ENCODE results near the gene HADHB. TPM values are rescaled to one million over a fixed set of nuclear protein-coding genes. Genes with fewer than 3 reads are reported as not detected.

The HADHB gene
- polyA plus RNA-seq (ENCODE audit: insufficient read length) = 108 TPM

DNA sequence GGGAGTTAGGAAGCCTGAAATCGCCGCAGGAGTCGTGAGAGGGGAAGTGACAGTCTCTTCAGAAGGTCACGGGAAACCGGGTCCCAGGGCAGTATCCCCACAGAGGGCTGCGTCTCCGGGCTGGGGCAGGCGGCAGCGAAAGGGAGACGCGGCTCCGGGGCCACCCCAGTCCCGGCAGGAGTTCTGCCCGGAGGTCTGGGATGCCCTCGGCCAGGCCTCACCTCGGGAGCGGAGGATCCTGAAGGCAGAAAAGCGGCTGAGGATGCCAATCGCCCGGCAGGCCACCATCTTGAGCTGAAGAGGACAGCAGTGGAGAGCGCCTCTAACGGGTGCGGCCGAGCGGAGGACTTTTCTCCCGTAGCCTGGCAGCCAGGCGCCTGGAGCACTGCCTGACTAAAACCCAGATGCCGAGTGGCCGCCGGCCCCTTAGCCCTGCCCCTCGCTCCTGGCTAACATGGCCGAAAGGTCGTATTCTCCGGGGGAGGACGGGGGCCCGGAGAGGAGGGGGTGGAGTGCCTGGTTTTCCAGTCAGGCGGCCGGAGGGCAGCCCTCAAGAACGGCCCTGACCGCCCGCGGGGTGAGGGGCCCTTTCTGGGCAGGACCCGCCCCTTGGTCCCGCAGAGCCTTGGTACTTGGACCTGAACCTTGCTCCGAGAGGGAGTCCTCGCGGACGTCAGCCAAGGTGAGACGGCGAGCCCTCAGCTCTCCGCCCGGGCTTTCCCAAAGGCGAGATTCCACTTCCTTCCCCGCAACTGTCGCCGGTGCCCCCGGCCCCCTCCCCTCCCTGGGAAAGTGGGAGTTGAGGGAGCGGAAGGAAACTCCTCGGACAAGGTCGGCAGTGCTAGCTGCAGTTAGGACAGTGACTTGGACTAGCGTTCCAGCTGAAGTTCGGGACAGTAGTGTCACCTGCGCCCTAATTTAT lies at the start of gene HADHB, which contains the start of gene HADHA:
Gene HADHB (plus strand): TSS at position 631 of the 922 bp plus-strand sequence. CDS start 9,316 bp downstream, outside the sequence.
Gene HADHA (minus strand): TSS at position 324 of the 922 bp plus-strand sequence. CDS start 36 bp downstream, at position 288.
- DNase-seq (ENCODE audit: low read depth) = peak; percentile 48

DNA sequence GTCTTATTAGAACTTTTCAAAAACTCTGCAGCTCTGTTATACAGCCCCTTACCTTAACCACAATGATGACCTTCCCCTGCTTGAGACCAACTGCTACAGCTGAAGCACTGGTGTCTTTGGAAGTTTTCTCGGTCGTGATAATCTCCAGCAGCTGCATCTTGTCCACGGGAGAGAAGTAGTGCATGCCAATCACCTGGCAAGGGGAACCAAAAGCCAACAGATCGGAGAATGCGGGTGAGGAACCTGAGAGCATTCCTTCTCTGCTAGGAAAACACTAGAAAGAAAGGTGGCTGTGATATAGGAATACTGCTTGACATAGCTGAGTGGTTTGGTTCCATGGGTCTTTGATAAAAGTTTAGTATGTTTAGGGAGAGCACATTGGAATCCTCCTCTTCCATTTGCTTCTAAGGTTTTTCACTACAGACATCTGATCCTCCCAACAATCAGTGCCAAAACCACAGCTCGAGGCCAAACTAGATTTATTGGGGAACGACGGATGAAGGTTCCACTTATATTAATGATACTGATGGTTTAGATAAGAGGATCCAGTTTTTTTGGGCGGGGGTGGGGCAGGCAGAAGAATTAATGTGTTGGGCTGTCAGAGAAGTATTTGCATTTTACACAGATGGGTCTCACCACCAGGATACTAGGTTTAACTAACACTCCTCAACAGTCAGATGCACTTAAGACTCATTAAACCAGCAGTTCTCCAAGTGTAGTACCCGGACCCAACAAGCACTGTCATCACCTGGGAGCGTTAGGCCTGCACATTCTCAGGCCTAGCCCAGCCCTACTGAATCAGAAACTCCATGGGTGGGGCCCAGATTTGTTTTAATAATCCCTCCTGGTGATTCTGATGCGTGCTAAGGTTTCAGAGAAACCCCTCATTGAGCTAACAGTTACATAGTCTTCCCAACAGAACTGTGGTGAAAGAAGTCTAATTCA lies 49.4 kb upstream of the HADHB start:
- DNase-seq (ENCODE audit: low read depth) = no peak

DNA sequence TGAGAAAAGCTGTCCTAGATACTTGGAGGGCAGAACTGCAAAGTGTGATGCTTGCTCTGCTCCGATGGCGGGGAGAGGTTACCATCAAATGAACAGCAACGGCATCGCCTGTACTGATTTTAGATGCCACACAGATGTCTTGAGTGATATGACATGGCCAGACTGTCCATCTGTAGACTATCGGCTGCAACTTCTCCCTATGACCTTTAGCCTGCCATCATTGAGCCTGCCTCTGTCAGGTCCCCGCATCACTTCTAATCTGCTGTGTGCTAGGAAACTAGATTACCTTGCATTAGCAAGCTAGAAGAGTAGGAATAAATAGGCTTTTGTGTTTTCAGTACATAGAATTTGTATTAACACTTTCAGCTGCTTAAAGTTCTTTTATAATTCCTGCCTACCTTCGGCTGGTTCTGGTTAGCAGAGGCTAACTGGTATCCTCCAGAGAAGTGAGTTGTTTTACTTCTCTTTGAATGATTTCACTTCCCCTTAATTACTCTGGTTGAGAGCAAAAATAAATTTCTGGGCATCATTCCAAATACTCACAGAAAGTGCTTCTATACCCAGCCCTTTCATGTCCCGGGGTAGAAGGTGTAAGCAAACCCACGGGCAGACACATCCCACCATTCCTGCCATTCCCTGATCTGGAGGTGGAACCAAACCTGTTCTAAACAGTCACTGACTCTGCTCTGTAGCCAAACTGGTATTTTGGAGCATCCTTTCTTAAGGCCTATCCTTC lies 47.9 kb upstream of the HADHB start:
- no peak for DNase-seq (ENCODE audit: low read depth)

DNA sequence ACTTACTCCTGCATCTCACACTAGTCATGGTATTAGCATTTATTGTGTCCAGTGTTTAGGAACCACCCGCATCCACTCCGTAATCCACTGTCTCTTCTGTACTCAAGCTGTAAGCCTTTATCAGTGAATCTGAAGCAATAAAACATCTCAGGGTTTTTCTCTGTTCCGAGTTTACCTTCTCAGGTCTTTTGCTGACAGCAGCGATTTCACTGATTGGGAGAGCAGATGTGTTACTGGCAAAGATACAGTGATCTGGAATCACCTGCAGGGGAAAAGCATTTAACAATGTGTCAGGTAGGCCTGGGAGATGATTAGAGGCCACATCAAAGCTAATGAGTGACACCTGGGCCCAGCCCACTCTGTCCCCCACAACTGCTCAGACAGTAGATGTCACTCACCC lies 47.2 kb upstream of the HADHB start:
- no peak for DNase-seq (ENCODE audit: low read depth)

DNA sequence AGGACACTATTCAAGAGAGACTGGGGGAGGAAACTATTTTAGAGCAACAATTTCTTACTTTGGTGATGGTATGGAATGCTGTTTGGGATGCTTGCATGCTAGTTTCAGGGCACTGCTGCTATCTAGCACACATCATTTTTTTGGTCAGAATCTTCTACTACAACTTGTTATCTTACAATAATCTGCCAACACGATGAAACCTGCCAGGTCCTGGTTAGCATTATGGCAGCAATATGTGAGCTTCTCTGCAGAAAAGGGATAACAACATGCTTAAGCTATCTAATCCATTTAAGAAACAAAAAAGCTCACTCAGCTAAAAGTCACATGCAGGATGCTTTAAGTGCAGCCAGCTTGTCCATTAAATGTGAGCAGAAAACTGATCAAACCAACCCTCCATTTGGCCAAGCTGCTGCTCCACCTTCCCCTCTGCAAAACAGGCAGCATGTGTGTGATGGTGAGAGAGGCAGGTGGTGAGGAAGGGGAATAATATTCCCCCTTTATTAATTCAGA lies 41.7 kb upstream of the HADHB start:
- DNase-seq (ENCODE audit: low read depth) = no peak

DNA sequence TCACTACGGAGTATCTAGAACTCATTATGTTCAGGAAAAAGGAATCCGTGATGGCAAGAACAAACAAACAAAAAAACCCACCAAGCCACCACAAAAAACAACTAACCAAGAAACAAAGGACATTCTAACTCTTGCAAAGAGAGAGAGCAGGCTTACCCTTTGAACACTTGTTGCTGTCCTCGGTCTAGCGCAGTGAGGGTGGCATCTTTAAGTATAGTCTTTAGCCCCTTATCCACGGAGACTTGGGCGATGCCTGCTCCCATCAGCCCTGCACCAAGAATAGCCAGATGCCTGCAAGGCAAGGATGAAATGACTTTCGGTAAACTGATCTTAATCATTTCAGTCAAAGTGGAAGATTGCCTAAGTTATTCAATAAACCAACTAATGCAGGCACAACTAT lies 40.8 kb upstream of the HADHB start:
- no peak for DNase-seq (ENCODE audit: low read depth)

DNA sequence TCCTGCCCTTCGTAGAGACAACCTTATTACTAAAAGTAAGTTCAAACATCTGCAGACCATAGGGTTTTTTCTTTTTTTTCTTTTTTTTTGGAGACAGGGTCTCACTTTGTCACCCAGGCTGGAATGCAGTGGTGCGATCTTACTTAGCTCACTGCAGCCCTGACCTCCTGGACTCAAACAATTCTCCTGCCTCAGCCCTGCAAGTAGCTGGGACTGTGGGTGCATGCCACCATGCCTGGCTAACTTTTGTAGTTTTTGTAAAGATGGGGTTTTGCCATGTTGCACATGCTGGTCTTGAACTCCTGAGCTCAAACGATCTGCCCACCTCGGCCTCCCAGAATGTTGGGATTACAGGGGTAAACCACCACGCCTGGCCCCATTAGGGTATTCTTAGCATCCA lies 32.7 kb upstream of the HADHB start:
- no peak for DNase-seq (ENCODE audit: low read depth)

DNA sequence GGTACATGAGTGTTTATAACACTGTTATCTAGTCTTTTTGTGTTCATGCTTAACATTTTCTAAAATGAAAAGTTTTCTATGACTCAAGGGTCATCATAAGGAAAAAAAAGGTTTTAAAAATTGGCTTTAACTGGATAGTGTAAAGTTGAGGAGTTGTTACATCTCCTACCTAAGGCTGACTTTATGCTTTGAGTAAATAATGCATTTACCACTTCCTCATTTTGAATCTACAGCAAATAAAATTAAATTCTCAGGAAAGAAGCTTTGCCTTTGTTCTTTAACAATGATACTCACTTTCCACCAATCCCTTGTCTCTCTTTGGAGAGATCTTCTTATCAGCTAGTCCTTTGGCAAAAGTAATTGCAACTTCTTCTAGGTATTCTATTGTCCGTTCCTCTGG lies 30.0 kb upstream of the HADHB start:
- no peak for DNase-seq (ENCODE audit: low read depth)

DNA sequence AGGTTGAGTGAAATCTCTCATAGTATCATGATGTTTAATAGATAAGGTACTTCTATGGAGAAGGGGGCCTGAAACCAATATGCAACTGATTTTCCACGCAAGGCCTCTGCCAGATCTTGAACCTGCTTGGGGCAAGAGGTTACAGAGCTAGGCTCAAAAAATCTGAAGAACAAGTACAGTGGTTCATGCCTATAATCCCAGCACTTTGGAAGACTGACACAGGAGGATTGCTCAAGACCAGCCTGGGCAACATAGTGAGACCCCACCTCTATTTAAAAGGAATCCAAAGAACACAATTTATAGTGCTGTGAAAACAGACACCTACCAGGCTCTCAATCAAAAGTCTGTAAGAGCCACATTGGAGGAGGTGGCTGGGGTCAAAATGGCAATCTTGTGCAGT lies 28.9 kb upstream of the HADHB start:
- DNase-seq (ENCODE audit: low read depth) = no peak

DNA sequence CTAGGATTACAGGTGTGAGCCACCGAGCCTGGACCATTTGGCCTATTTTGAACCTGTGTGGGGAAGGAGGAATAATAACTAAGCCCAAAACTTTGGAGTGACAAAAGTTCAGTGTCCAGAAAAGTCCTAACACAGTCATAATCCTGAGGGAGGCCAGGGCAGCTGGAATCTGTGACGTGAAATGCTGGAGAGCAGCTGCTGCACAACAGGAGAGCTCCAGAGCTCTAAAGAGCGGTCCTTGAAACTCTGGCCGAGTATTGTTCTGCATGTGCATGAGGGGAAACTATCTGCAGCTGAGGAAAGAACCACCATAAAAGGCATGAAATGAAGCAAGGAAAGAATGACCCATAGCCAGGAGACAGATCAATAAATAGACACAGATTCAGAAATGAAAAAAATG lies 28.2 kb upstream of the HADHB start:
- DNase-seq (ENCODE audit: low read depth) = no peak

DNA sequence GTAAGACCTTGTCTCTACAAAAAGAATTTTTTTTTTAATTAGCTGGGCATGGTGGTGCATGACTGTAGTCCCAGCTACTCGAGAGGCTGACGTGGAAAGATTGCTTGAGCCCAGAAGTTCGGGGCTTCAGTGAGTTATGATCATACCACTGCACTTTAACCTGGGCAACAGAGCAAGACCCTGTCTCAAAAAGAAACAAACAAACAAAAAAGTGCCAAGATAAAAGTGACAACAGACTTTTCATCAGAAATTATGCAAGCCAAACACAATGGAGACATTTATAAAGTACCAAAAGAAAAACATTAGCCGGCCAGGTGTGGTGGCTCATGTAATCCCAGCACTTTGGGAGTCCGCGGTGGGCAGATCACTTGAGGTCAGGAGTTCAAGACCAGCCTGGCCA lies 27.0 kb upstream of the HADHB start:
- no peak for DNase-seq (ENCODE audit: low read depth)

DNA sequence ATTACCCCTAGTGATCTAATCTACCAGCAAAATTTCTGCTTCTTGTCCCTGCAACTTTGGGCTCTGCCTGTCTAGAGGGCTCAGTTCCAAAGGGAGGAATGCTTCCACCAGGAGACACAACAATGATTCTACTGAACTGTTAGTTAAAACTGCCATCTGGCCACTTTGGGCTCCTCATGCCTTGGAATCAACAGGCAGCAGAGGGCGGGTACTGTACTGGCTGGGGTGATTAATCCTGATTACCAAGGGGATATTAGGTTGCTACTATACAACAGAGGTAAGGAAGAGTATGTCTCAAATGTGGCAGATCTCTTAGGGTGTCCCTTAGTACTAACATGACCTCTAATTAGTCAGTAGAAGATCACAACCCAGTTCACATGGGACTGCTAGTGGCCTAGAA lies 21.7 kb upstream of the HADHB start:
- DNase-seq (ENCODE audit: low read depth) = no peak

DNA sequence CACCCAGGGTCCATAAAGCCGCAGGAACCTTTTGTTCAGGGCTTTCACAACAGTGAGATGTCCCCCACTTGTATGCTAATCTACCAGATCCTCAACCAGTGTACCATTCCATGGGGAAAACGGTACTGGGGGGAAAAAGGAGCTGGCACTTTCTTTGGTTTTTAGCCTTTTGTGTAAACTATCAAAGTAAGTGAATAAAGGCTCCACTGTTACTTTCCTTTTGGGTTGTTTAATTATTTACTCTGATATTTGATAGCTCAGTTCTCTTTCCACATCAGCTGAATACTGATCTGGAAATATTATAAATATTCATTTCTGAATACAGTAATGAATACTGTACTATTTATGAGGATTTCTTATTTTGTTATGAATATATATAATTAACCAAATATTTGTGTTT lies 20.6 kb upstream of the HADHB start:
- no peak for DNase-seq (ENCODE audit: low read depth)

DNA sequence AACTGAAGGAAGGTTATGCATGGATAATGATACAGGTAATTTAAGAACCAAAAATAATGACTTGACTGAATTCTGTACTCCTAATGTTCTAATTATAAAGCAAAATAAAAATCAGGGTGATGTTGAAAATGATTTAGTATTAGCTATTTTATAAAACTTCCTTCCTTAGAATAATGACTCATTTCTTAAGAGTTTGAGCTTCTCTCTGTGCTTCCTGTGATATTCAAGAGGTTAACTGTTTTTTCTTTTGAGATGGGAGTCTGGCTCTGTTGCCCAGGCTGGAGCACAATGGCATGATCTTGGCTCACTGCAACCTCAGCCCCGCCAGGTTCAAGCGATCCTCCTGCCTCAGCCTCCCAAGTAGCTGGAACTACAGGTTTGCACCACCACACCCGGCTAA lies 15.1 kb upstream of the HADHB start:
- DNase-seq (ENCODE audit: low read depth) = no peak

DNA sequence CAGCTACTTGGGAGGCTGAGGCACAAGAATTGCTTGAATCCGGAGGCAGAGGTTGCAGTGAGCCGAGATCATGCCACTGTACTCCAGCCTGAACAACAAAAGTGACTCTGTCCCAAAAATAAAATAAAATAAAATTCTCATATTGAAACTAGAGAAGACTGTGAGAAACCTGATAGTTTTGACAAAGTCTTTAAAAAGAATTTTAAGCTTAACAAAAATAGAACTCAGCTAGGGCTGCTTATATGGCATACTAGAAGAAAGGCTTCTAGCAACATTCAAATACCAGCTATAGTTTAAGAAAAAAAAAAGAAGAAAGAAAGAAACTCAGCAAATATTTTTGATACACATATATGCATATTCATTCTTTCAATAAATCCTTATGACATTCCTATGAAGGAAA lies 13.9 kb upstream of the HADHB start:
- DNase-seq (ENCODE audit: low read depth) = no peak

DNA sequence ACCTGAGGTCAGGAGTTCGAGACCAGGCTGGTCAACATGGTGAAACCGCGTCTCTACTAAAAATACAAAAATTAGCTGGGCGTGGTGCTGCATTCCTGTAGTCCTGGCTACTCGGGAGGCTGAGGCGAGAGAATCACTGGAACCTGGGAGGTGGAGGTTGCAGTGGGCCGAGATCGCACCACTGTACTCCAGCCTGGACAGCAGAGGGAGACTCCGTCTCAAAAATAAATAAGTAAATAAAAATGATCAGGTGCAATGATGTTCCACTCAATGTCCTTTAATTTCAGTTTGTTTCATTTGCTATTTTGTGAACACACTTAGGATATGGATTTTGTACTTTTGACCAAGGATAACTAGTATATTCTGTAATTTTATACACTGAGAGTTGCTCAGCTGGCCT lies 9.7 kb upstream of the HADHB start:
- DNase-seq (ENCODE audit: low read depth) = no peak

DNA sequence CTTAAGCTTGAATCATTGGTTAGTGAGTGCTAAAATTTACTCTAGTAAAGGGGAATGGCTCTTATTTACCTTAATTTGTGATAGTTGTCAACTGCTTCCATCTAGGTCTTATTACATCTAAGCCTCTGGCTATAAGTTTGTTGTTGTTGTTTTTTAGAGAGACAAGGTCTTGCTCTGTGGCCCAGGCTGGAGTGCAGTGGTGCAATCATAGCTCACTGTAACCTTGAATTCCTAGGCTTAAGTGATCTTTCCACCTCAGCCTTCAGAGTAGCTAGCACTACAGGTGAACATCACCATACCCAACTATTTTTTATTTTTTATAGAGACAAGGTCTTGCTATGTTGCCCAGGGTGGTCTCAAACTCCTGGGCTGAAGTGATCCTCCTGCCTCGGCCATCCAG lies 6.9 kb upstream of the HADHB start:
- DNase-seq (ENCODE audit: low read depth) = no peak

DNA sequence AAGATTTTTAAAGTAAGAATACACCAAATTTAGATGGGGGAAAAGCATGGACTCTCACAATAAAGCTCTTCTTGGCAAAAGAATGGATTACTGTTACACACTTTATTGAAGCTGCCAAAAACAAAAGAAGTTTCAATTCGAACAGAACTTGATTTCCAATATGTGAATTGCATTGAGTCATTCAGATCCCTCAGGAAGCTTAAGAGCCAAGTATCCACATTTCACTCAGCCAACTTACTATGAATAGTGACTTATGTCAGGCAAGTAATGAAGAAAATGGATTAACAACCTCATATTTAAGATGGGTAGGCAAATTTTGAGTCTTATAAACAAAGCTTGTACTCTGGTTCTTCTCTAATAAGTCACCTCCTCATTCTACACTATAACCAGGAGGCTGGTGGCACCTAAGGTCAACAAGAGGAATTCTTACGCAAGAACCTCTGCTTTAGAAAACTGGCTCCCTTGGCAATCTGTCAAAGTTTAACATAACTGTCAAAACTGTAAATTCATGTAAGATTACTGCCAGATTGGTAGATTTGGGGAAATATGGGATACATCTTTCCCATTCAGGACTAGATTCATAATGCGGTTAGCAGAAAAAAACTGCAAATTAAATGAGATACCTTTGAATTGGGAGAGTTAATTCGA lies 6.3 kb upstream of the HADHB start:
- DNase-seq (ENCODE audit: low read depth) = no peak

DNA sequence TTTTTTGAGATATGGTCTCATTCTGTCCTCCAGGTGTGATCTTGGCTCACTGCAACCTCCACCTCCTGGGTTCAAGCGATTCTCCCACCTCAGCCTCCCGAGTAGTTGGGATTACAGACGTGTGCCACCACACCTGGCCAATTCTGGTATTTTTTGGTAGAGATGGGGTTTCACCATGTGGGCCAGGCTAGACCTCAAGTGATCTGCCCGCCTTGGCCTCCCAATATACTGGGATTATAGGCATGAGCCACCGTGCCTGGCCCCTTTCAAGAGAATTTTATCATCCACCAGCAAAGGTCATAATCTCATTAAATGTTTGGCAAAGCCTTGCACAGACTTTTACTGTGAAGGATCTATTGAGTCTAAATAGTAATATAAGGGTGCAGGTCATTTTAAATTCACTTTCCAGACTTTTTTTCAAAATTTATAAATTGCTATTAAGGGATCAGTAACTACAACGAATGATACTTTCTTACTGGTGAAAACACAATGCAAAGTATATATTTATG lies 2.8 kb upstream of the HADHB start:
- DNase-seq (ENCODE audit: low read depth) = no peak

DNA sequence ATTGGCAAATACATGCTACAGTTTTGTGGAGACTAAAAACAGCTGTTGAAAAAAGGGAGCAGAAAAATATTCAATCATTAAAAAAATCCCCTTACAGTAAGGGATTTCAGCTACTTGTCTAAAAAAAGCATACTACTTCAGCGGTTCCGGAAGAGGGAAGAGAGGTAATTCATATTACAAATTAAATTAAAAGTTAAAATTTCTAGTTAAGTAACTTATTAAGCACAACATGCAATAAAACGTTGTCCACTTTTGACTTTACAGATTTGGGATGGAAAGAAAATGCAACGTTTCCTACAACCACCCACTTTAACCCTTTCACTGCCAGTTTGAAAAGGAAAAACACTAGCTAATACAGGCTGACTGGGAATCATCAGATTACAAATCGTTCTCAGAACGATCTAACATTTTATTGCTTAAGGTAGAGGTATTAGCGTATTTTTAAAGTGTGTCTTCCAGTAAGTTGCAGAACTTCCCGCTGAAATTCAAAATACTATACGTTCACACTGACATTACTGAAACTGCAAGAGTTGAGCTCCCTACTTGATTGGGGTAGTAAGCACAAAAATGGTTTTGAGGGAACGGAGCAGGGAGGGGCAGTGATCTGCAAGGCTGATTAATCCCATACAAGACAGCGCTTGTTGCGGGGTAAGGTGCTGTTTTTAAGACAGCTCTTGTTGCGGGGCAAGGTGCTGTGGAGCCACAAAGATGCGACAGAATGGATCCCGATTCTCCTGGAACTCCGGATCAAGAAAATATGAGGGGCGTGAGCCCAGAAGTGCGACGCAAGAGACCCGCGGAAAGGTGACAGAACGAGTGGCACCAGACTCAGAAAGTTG lies 1.1 kb upstream of the HADHB start:
- no peak for DNase-seq (ENCODE audit: low read depth)
